GM23338 (cell line): ENCODE measurements around the gene HHAT. TPM values are rescaled to one million over a fixed set of nuclear protein-coding genes. Genes with fewer than 3 reads are reported as not detected.

ENCODE experiments used
- ATAC-seq: fragments of 200-7000 bp; cut with Tn5 transposase; 3 replicates; pipeline ENCODE4 v1.9.1; 2020
- DNase-seq: peaks from one replicate; pipeline ENCODE4 v3.0.0-alpha.2; 2015; ENCODE audit warnings: low spot score
- H2AFZ ChIP-seq: fragments of 200-600 bp; sonication (generic); 2 replicates; pipeline ENCODE4 v1.8.0; 2016; ENCODE audit warnings: antibody characterized with exemption, mild to moderate bottlenecking, moderate library complexity
- H3F3A ChIP-seq: fragments of 200-600 bp; sonication (generic); replicated peaks from 2 replicates; pipeline ENCODE4 v1.8.0; 2017; ENCODE audit warnings: antibody characterized with exemption, mixed run types, low read depth
- H3K27ac ChIP-seq: fragments of 200-600 bp; sonication (generic); 2 replicates; pipeline ENCODE4 v1.6.1; 2016; ENCODE audit warnings: low read depth
- H3K27me3 ChIP-seq: fragments of 200-600 bp; sonication (generic); 2 replicates; pipeline ENCODE4 v1.8.0; 2016; ENCODE audit warnings: mild to moderate bottlenecking, mixed run types, moderate library complexity; ENCODE audit not compliant: insufficient read depth
- H3K36me3 ChIP-seq: fragments of 200-600 bp; sonication (generic); 2 replicates; pipeline ENCODE4 v1.8.0; 2016; ENCODE audit warnings: mild to moderate bottlenecking; ENCODE audit not compliant: insufficient read depth
- H3K4me1 ChIP-seq: fragments of 200-600 bp; sonication (generic); 2 replicates; pipeline ENCODE4 v1.8.0; 2016; ENCODE audit warnings: mild to moderate bottlenecking, moderate library complexity; ENCODE audit not compliant: insufficient read depth
- H3K4me2 ChIP-seq: fragments of 200-600 bp; sonication (generic); 2 replicates; pipeline ENCODE4 v1.7.1; 2017; ENCODE audit warnings: mixed run types
- H3K4me3 ChIP-seq: fragments of 200-600 bp; sonication (generic); 2 replicates; pipeline ENCODE4 v1.6.1; 2016; ENCODE audit warnings: mixed run types
- H3K79me2 ChIP-seq: fragments of 200-600 bp; sonication (generic); replicated peaks from 2 replicates; pipeline ENCODE4 v1.8.0; 2017; ENCODE audit warnings: mild to moderate bottlenecking; ENCODE audit not compliant: insufficient read depth
- H3K9me2 ChIP-seq: fragments of 200-600 bp; sonication (generic); 2 replicates; pipeline ENCODE4 v1.8.0; 2017; ENCODE audit not compliant: insufficient read depth
- H4K20me1 ChIP-seq: fragments of 200-600 bp; sonication (generic); replicated peaks from 2 replicates; pipeline ENCODE4 v1.8.0; 2017; ENCODE audit warnings: mild to moderate bottlenecking; ENCODE audit not compliant: insufficient read depth
- H3K27ac Mint-ChIP-seq: 2 replicates; pipeline ENCODE4 v1.8.0; 2020; ENCODE audit warnings: inconsistent platforms, mild to moderate bottlenecking, moderate library complexity, mixed read lengths
- H3K27me3 Mint-ChIP-seq: 3 replicates; pipeline ENCODE4 v1.8.0; 2022; ENCODE audit warnings: low read depth, mild to moderate bottlenecking, moderate library complexity, mixed read lengths, inconsistent platforms; ENCODE audit not compliant: insufficient read depth, poor library complexity
- H3K36me3 Mint-ChIP-seq: 3 replicates; pipeline ENCODE4 v1.8.0; 2021; ENCODE audit warnings: low read depth, mild to moderate bottlenecking, inconsistent platforms, moderate library complexity, mixed read lengths
- H3K4me1 Mint-ChIP-seq: 3 replicates; pipeline ENCODE4 v1.8.0; 2020; ENCODE audit warnings: mild to moderate bottlenecking, inconsistent platforms, mixed read lengths
- H3K4me3 Mint-ChIP-seq: 3 replicates; pipeline ENCODE4 v1.8.0; 2021; ENCODE audit warnings: moderate library complexity, mild to moderate bottlenecking, inconsistent platforms, mixed read lengths
- H3K9me3 Mint-ChIP-seq: 3 replicates; pipeline ENCODE4 v1.8.0; 2020; ENCODE audit warnings: moderate library complexity, mild to moderate bottlenecking, inconsistent platforms, mixed read lengths
- CREB1 ChIP-seq: fragments of 250-450 bp; sonication (Bioruptor Pico); IDR thresholded peaks from 2 replicates; pipeline ENCODE4 v1.5.0; 2020; ENCODE audit warnings: low read depth, mild to moderate bottlenecking, moderate library complexity
- EZH2 ChIP-seq: fragments of 200-600 bp; sonication (generic); IDR thresholded peaks from one replicate; pipeline ENCODE4 v1.8.0; 2017; ENCODE audit warnings: antibody characterized with exemption, mild to moderate bottlenecking, low read depth; ENCODE audit not compliant: unreplicated experiment
- EZH2phosphoT487 ChIP-seq: fragments of 200-600 bp; sonication (generic); IDR thresholded peaks from one replicate; pipeline ENCODE4 v1.8.1; 2018; ENCODE audit warnings: antibody characterized with exemption; ENCODE audit not compliant: unreplicated experiment
- JUNB ChIP-seq: IDR thresholded peaks from one replicate; pipeline ENCODE4 v1.6.1; 2016; ENCODE audit warnings: antibody characterized with exemption; ENCODE audit not compliant: unreplicated experiment
- STAT1 ChIP-seq: IDR thresholded peaks from one replicate; pipeline ENCODE4 v1.6.1; 2016; ENCODE audit warnings: antibody characterized with exemption; ENCODE audit not compliant: unreplicated experiment
- ZNF331 ChIP-seq: fragments of 250-450 bp; sonication (Bioruptor Pico); IDR thresholded peaks from 2 replicates; pipeline ENCODE4 v1.5.0; 2020; ENCODE audit warnings: low read depth, mild to moderate bottlenecking, moderate library complexity
- polyA plus RNA-seq: library from polyadenylated mRNA; unstranded; fragments of >200 nt; fragmentation: Nextera tagmentation; extraction: Ambion mirVana; gene quantifications from 2 replicates; pipeline ENCODE4 v1.2.1, GENCODE V29; 2016
- total RNA-seq: library from RNA; depleted of rRNA; stranded (reverse); fragments of >200 nt; shearing (Covaris generic); gene quantifications from 2 replicates; pipeline ENCODE4 v1.2.3, GENCODE V29; 2014
- TF ChIP-seq, protein P1 (sequence below): fragments of 250-450 bp; sonication (Bioruptor Pico); IDR thresholded peaks from 2 replicates; pipeline ENCODE4 v1.5.0; 2020; ENCODE audit warnings: mild to moderate bottlenecking, moderate library complexity
- TF ChIP-seq, protein P2 (sequence below): IDR thresholded peaks from 2 replicates; pipeline ENCODE4 v1.6.1; 2016; ENCODE audit warnings: antibody characterized with exemption

Gene HHAT
- total and polyA plus RNA-seq, 2 experiments from 2014 or later, result 0.11 to 0.66 TPM

DNA sequence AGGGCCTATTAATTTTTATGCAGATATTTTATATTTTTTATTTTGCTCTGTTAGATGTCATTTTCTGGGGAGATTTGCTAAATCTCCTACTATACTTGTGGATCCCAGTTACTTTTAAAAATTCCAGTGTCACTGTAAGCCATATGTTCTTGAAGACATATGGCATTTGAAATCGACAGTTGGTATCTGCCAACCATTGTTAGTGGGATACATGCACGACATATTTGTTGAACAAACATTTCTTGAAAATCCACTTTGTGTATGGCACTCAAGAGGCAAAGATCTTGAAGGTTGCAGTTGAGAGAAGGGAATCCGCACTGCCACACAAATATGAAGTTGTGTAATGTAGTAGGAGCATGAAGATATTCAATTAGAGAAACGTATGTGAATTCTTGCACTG is 287.7 kb downstream of the HHAT start (continued):
- TF ChIP-seq, protein P1, sequence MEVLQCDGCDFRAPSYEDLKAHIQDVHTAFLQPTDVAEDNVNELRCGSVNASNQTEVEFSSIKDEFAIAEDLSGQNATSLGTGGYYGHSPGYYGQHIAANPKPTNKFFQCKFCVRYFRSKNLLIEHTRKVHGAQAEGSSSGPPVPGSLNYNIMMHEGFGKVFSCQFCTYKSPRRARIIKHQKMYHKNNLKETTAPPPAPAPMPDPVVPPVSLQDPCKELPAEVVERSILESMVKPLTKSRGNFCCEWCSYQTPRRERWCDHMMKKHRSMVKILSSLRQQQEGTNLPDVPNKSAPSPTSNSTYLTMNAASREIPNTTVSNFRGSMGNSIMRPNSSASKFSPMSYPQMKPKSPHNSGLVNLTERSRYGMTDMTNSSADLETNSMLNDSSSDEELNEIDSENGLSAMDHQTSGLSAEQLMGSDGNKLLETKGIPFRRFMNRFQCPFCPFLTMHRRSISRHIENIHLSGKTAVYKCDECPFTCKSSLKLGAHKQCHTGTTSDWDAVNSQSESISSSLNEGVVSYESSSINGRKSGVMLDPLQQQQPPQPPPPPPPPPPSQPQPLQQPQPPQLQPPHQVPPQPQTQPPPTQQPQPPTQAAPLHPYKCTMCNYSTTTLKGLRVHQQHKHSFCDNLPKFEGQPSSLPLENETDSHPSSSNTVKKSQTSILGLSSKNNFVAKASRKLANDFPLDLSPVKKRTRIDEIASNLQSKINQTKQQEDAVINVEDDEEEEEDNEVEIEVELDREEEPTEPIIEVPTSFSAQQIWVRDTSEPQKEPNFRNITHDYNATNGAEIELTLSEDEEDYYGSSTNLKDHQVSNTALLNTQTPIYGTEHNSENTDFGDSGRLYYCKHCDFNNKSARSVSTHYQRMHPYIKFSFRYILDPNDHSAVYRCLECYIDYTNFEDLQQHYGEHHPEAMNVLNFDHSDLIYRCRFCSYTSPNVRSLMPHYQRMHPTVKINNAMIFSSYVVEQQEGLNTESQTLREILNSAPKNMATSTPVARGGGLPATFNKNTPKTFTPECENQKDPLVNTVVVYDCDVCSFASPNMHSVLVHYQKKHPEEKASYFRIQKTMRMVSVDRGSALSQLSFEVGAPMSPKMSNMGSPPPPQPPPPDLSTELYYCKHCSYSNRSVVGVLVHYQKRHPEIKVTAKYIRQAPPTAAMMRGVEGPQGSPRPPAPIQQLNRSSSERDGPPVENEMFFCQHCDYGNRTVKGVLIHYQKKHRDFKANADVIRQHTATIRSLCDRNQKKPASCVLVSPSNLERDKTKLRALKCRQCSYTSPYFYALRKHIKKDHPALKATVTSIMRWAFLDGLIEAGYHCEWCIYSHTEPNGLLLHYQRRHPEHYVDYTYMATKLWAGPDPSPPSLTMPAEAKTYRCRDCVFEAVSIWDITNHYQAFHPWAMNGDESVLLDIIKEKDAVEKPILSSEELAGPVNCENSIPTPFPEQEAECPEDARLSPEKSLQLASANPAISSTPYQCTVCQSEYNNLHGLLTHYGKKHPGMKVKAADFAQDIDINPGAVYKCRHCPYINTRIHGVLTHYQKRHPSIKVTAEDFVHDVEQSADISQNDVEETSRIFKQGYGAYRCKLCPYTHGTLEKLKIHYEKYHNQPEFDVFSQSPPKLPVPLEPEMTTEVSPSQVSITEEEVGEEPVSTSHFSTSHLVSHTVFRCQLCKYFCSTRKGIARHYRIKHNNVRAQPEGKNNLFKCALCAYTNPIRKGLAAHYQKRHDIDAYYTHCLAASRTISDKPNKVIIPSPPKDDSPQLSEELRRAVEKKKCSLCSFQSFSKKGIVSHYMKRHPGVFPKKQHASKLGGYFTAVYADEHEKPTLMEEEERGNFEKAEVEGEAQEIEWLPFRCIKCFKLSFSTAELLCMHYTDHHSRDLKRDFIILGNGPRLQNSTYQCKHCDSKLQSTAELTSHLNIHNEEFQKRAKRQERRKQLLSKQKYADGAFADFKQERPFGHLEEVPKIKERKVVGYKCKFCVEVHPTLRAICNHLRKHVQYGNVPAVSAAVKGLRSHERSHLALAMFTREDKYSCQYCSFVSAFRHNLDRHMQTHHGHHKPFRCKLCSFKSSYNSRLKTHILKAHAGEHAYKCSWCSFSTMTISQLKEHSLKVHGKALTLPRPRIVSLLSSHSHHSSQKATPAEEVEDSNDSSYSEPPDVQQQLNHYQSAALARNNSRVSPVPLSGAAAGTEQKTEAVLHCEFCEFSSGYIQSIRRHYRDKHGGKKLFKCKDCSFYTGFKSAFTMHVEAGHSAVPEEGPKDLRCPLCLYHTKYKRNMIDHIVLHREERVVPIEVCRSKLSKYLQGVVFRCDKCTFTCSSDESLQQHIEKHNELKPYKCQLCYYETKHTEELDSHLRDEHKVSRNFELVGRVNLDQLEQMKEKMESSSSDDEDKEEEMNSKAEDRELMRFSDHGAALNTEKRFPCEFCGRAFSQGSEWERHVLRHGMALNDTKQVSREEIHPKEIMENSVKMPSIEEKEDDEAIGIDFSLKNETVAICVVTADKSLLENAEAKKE (CRISPR knock-in tag), result no peak
- TF ChIP-seq, protein P2, sequence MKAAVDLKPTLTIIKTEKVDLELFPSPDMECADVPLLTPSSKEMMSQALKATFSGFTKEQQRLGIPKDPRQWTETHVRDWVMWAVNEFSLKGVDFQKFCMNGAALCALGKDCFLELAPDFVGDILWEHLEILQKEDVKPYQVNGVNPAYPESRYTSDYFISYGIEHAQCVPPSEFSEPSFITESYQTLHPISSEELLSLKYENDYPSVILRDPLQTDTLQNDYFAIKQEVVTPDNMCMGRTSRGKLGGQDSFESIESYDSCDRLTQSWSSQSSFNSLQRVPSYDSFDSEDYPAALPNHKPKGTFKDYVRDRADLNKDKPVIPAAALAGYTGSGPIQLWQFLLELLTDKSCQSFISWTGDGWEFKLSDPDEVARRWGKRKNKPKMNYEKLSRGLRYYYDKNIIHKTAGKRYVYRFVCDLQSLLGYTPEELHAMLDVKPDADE, result no peak
- no peak for TF ChIP-seq CREB1 (CRISPR knock-in tag)

DNA sequence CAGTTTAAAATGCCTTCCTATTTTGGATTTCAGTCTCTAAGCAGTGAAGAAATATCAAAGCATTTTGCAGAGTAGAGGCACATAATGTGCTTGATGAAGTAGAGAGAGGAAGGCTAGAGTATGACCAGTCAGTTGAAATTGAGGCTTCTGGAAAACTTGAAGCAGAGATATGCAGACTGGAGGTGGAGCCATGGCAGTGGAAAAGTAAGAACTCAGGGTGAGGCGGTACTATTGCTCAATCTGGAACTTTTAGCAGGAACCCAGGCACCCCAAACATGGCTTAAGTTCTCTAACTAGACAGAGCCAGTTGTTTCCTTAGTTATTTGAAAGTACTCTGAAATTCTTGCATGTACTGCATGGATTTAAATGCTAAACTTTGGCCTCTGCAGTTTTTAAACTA is 288.6 kb downstream of the HHAT start:
- no peaks in the 10 kb centered on the region for H3K9me3 Mint-ChIP-seq
- Histone ChIP-seq H3F3A (no peaks in the 10 kb centered on the region), H3K4me3 (no peak overlapping the region), H3K27me3 (no peaks in the 10 kb centered on the region), H2AFZ (no peak overlapping the region), H3K9me2 (no peaks in the 10 kb centered on the region), H3K36me3 (no peaks in the 10 kb centered on the region), H3K27ac (no peak overlapping the region), H4K20me1 (no peaks in the 10 kb centered on the region), H3K4me1 (no peaks in the 10 kb centered on the region), H3K79me2 (no peaks in the 10 kb centered on the region), H3K4me2 (no peak overlapping the region)
- no peaks in the 10 kb centered on the region for H3K27me3 Mint-ChIP-seq
- no peak overlapping the region for H3K4me3 Mint-ChIP-seq
- DNase-seq, result no peak
- H3K27ac Mint-ChIP-seq, result no peak overlapping the region
- H3K36me3 Mint-ChIP-seq, result no peaks in the 10 kb centered on the region
- H3K4me1 Mint-ChIP-seq, result no peaks in the 10 kb centered on the region
- ATAC-seq, result no peak
- TF ChIP-seq JUNB (no peak), ZNF331 (no peak), EZH2 (no peak), STAT1 (no peak), CREB1 (CRISPR knock-in tag) (no peak), EZH2phosphoT487 (no peak)
- TF ChIP-seq, protein P1 (CRISPR knock-in tag), result no peak
